ENCODE data around the gene OR4B1.

GRCh38 chr11:48263423-48263911 is 46.9 kb downstream of the OR4B1 start, which contains the start of gene OR4X1:
- TF ChIP-seq POLR2A (IDR thresholded peaks at IDR 0.05) (no peak), CTCF (IDR thresholded peaks at IDR 0.05) (no peak), EP300 (IDR thresholded peaks at IDR 0.05) (no peak)

All from tibial nerve (tissue), 4 donors.